GM12864 (cell line): ENCODE measurements around the gene TMEM62.
A peak's percentile ranks its signal among the peaks of the same experiment; 100 is the strongest.

Source experiments
- DNase-seq: peaks from one replicate; pipeline ENCODE4 v3.0.0-alpha.2; 2011; ENCODE audit warnings: low read depth
- H3K4me3 ChIP-seq: 2 replicates; pipeline ENCODE4 v1.5.1; 2011; ENCODE audit warnings: mild to moderate bottlenecking, low read depth, low read length, control low read depth
- TF ChIP-seq, protein P1 (sequence below): IDR thresholded peaks from 2 replicates; pipeline ENCODE4 v1.5.1; 2011; ENCODE audit warnings: low read depth, mild to moderate bottlenecking, moderate library complexity, low read length, control low read depth, inconsistent platforms; ENCODE audit errors: missing control alignments

The TMEM62 gene

GRCh38 chr15:43198992-43199391 is 65.6 kb downstream of the TMEM62 start:
- no peak for DNase-seq
- TF ChIP-seq, protein P1, sequence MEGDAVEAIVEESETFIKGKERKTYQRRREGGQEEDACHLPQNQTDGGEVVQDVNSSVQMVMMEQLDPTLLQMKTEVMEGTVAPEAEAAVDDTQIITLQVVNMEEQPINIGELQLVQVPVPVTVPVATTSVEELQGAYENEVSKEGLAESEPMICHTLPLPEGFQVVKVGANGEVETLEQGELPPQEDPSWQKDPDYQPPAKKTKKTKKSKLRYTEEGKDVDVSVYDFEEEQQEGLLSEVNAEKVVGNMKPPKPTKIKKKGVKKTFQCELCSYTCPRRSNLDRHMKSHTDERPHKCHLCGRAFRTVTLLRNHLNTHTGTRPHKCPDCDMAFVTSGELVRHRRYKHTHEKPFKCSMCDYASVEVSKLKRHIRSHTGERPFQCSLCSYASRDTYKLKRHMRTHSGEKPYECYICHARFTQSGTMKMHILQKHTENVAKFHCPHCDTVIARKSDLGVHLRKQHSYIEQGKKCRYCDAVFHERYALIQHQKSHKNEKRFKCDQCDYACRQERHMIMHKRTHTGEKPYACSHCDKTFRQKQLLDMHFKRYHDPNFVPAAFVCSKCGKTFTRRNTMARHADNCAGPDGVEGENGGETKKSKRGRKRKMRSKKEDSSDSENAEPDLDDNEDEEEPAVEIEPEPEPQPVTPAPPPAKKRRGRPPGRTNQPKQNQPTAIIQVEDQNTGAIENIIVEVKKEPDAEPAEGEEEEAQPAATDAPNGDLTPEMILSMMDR = no peak
- H3K4me3 ChIP-seq = no peak overlapping the region

- H3K4me3 ChIP-seq = no peak overlapping the region
- DNase-seq = no peak
- TF ChIP-seq, protein P1 = no peak
Measured at GRCh38 chr15:43199945-43200488, 66.6 kb downstream of the TMEM62 start.

DNA sequence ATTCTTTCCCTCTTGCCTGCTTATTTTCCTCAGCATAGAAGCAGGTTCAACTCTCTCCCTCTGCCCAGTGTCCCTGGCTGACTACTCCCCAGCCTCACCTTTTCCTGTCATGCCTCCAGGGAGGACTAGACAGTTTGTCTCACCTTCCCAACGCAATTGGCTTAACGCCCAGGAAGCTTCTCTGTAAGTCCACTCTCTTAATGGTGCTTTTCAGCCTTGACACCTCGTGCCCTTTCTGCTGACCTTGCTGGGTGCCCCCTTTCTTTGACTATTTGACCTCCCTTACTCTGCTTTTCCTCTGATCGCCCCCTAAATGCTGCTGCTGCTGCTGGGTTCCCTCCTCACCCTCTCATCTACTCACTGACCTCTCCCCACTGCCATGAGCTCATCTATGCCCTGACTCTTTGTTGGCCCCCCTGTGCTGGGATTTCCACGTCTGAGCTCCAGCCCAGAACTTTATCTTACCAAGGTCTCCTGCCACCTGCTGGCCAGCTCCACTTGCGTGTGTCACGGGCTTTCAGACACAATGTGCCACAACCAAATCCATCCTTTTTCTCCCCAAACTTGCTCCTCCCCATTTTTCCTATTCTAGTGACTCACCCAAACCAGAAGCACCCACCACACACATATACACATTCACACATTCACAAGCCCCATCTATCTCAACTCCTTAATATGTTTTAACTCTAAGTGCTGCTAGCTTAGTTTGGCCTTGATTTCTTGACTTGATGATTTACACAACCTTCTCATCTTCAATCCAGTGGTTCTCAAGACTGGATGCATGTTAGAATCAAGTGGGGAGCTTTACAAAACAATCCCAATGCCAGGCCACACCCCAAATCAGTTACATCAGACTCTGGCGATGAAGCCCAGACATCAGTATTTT is 70.9 kb downstream of the TMEM62 start:
- no peak for DNase-seq
- TF ChIP-seq, protein P1 = peak; percentile 71
- no peak overlapping the region for H3K4me3 ChIP-seq

- no peak for DNase-seq
- TF ChIP-seq, protein P1 = no peak
- no peak overlapping the region for H3K4me3 ChIP-seq
Measured at GRCh38 chr15:43206054-43206453, 72.7 kb downstream of the TMEM62 start.

GRCh38 chr15:43207024-43207423 is 73.6 kb downstream of the TMEM62 start:
- H3K4me3 ChIP-seq = no peak overlapping the region
- TF ChIP-seq, protein P1 = no peak
- no peak for DNase-seq

DNA sequence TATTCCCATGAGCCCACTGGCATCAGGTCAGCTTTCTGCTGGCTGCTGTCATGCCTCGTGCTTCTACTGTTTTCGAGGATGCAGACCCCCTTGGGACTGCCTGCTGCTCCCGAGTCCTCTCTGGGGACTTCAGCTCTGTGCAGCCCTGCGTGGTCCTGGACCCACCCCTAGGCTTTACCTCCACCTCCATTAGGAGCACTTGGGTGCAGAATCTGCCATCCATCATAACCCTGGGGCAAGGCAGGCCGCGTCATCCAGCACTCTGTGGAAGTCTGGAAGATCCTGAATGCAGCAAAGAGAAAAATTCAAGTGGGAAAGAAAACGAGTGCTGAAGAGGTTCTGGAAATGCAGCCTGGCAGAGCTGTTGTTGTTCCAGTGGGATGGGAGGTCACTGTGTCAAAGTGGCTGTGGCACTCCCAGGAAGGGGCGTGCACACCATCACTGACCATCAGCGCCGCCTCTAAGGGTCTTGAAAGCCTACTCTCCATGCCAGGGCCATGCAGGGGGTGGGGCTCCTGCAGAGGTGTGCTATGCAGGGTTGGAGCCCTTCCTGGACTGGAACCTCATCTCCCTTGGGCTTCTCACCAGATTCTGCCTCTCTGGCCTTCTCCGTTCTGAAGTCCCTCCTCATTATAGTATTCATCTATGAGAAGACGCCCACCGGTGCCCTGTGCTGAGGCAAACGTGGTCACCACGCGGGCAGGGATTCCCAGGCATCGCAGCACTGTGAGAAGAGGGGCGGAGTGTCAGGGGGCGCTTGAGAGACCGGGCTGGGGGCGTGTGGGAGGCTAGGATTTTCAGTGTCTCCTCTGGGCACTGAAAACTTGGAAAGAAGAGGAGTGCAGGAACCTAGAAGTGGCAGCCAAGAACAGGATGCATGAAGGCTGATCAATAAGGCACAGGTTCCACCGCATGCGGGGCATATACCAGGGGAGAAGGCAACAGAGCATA is 74.9 kb downstream of the TMEM62 start:
- TF ChIP-seq, protein P1 = no peak
- DNase-seq = no peak
- H3K4me3 ChIP-seq = no peak overlapping the region
